22Rv1 (cell line): ENCODE measurements around the gene AOPEP.

Experiments
- CTCF ChIP-seq: fragments of 450-650 bp; IDR thresholded peaks from 2 replicates; pipeline ENCODE4 v1.5.1; 2017; ENCODE audit warnings: mild to moderate bottlenecking
- ZFX ChIP-seq: fragments of 450-650 bp; IDR thresholded peaks from 2 replicates; pipeline ENCODE4 v1.6.1; 2017; ENCODE audit warnings: antibody characterized with exemption, borderline replicate concordance

- TF ChIP-seq CTCF (no peak), ZFX (no peak)
Measured at GRCh38 chr9:95012902-95013301, 286.4 kb downstream of the AOPEP start.
